Measurements from ENCODE around the gene POLR3E. TPM values are rescaled to one million over a fixed set of nuclear protein-coding genes. Genes with fewer than 3 reads are reported as not detected.

The POLR3E gene
- total RNA-seq, 1 donor from 2014 or later = 106 TPM

Other genes with a start within 250 kb of the POLR3E start
- gene VWA3A, start 204.9 kb upstream of the POLR3E start, total RNA-seq = 0.07 and 0.11 TPM in 2 replicates
- 0.09 TPM in 1 of 2 replicates, not detected in the other for gene SDR42E2, start 134.9 kb upstream of the POLR3E start, total RNA-seq
- gene EEF2K, start 91.1 kb upstream of the POLR3E start, total RNA-seq = 40.4 and 41.0 TPM in 2 replicates
- 42.9 and 46.8 TPM in 2 replicates for gene CDR2, start 77.2 kb downstream of the POLR3E start, total RNA-seq
- gene NPIPB5, start 213.5 kb downstream of the POLR3E start, total RNA-seq = 326 and 336 TPM in 2 replicates